ENCODE results near the gene BMPR1A. TPM values are rescaled to one million over a fixed set of nuclear protein-coding genes. Genes with fewer than 3 reads are reported as not detected.

Gene BMPR1A
- total and polyA plus RNA-seq, 2 of the 13 experiments (the other 11 are each of a cell fraction or from before 2014, with no cell fraction given) = 17.8 to 44.2 TPM

GRCh38 chr10:86972613-86973380, 216.4 kb downstream of the BMPR1A start (continued):
- TF ChIP-seq PREB (CRISPR knock-in tag; IDR thresholded peaks at IDR 0.05) = no peak

- H4K20me1 ChIP-seq (ENCODE audit: insufficient read depth, low read length) = no peaks in the 10 kb centered on the region
- H3K4me1 ChIP-seq (ENCODE audit: insufficient read depth, low read length) = no peaks in the 10 kb centered on the region; the same call in 1 of the 2 replicates
- H3K9me3 ChIP-seq (ENCODE audit: low read length) = no peaks in the 10 kb centered on the region
- intact Hi-C loops (cut with micrococcal nuclease; ENCODE audit: unreplicated experiment) = no loop called here
- H3K4me2 ChIP-seq (ENCODE audit: low read depth, low read length) = no peak overlapping the region
- no peaks in the 10 kb centered on the region for H3K36me3 ChIP-seq (replicated peaks in 1 of 2; ENCODE audit: control insufficient read depth in 1 of 2, insufficient read depth in 2 of 2, low read length in 2 of 2)
- peaks cover 4 to 31% of the 10 kb centered on the region in 2 experiments; a peak in 3 of 5 replicates for H3K27me3 ChIP-seq (ENCODE audit: control insufficient read depth in 1 of 2, insufficient read depth in 2 of 2, low read length in 2 of 2)
- no TSS peak for BruUV-seq (replicated peaks)
- no peak overlapping the region for H2AFZ ChIP-seq (ENCODE audit: low read length)
- ChIA-PET POLR2A (no interaction called here), CTCF (ENCODE audit: low intra/inter-chr PET ratio, low total read pairs) (no interaction called here)
- in situ Hi-C loops (cut with HindIII; ENCODE audit: extremely low pct_ligation_motif_present, low pct_unique_long_range_greater_than_20kb) = no loop called here
- no peak overlapping the region for H3K4me3 ChIP-seq (replicated peaks in 1 of 3; ENCODE audit: insufficient read depth in 1 of 3, low read depth in 2 of 3, low read length in 3 of 3)
- no peak overlapping the region for H3K27ac ChIP-seq (ENCODE audit: extremely low read length, insufficient read depth, low read length)
- H3K9ac ChIP-seq (ENCODE audit: insufficient read depth, low read depth, low read length) = no peak overlapping the region
- DNase-seq (ENCODE audit: low spot score) (no peak), FAIRE-seq (no peak), ATAC-seq (no peak)
- H3K79me2 ChIP-seq (ENCODE audit: insufficient read depth, low read length) = no peaks in the 10 kb centered on the region
- WGBS (ENCODE audit: low lambda C conversion rate) = 62% methylated on average over 7 of the region's 7 CpGs
- TF ChIP-seq KMT2A (CRISPR knock-in tag; IDR thresholded peaks at IDR 0.05) (no peak), ZNF839 (CRISPR knock-in tag; IDR thresholded peaks at IDR 0.05; ENCODE audit: borderline replicate concordance) (no peak), RELA (CRISPR knock-in tag; IDR thresholded peaks at IDR 0.05) (no peak), ZNF780A (CRISPR knock-in tag; IDR thresholded peaks at IDR 0.05) (no peak), ZFP36 (IDR thresholded peaks at IDR 0.05; ENCODE audit: borderline replicate concordance, low read depth, low read length, partially characterized antibody) (no peak), ISX (CRISPR knock-in tag; conservative IDR thresholded peaks at IDR 0.05) (no peak), ZNF530 (CRISPR knock-in tag; IDR thresholded peaks at IDR 0.05; ENCODE audit: low read depth) (no peak), ZHX2 (IDR thresholded peaks at IDR 0.05; ENCODE audit: low read depth) (no peak), ZHX2 (CRISPR knock-in tag; IDR thresholded peaks at IDR 0.05; ENCODE audit: borderline replicate concordance) (no peak), ZNF552 (CRISPR knock-in tag; IDR thresholded peaks at IDR 0.05; ENCODE audit: borderline replicate concordance) (no peak), ZFAT (CRISPR knock-in tag; conservative IDR thresholded peaks at IDR 0.05) (no peak), HMGXB4 (CRISPR knock-in tag; IDR thresholded peaks at IDR 0.05; ENCODE audit: borderline replicate concordance in 1 of 2, low read depth in 1 of 2) (no peak)
Observed at GRCh38 chr10:86974484-86974883, 218.1 kb downstream of the BMPR1A start.

All from HepG2 (cell line).